K562 (cell line): ENCODE data around the gene CDK5R1. TPM values are rescaled to one million over a fixed set of nuclear protein-coding genes. Genes with fewer than 3 reads are reported as not detected.
A peak's percentile ranks its signal among the peaks of the same experiment; 100 is the strongest.

Experiments used
- CGGBP1 ChIP-seq: fragments of 250-450 bp; sonication (Bioruptor Pico); IDR thresholded peaks from 2 replicates; pipeline ENCODE4 v1.9.0; 2021; ENCODE audit warnings: mild to moderate bottlenecking
- CREB1 ChIP-seq, 2 experiments: sonication (generic) in 1 of 2; formaldehyde crosslinking in 1 of 2; IDR thresholded peaks; 2 replicates each; pipeline versions ENCODE4 v1.6.1 to v1.8.0; 2012 to 2022; ENCODE audit warnings: inconsistent platforms in 1 of 2, mild to moderate bottlenecking in 1 of 2, missing genetic modification reagents in 1 of 2, moderate library complexity in 1 of 2
- CREB5 ChIP-seq: fragments of 250-450 bp; sonication (Bioruptor Pico); IDR thresholded peaks from 2 replicates; pipeline ENCODE4 v1.5.0; 2020; ENCODE audit warnings: mild to moderate bottlenecking
- EWSR1 ChIP-seq: fragments of 450-650 bp; IDR thresholded peaks from 2 replicates; pipeline ENCODE4 v1.6.1; 2018; ENCODE audit warnings: borderline replicate concordance, mild to moderate bottlenecking, low read depth, moderate library complexity; ENCODE audit not compliant: partially characterized antibody
- EZH2 ChIP-seq: IDR thresholded peaks from 2 replicates; pipeline ENCODE4 v1.6.1; 2012; ENCODE audit warnings: low read depth, mild to moderate bottlenecking, inconsistent platforms, low read length, borderline replicate concordance
- FIP1L1 ChIP-seq: fragments of 200-400 bp; formaldehyde crosslinking; IDR thresholded peaks from 2 replicates; pipeline ENCODE4 v1.6.1; 2018; ENCODE audit warnings: mild to moderate bottlenecking, low read depth, low read length; ENCODE audit not compliant: poor library complexity, severe bottlenecking
- GTF2E2 ChIP-seq: fragments of 200-800 bp; sonication (Bioruptor generic); IDR thresholded peaks from 2 replicates; pipeline ENCODE4 v1.6.1; 2016; ENCODE audit warnings: missing genetic modification characterization, missing compliant biosample characterization
- HBP1 ChIP-seq: fragments of 450-650 bp; formaldehyde crosslinking; IDR thresholded peaks from 2 replicates; pipeline ENCODE4 v1.4.0; 2022; ENCODE audit warnings: missing genetic modification characterization
- HEY1 ChIP-seq: fragments of 250-450 bp; sonication (Bioruptor Pico); IDR thresholded peaks from 2 replicates; pipeline ENCODE4 v1.5.0; 2020; ENCODE audit warnings: mild to moderate bottlenecking, moderate library complexity, borderline replicate concordance
- HNRNPH1 ChIP-seq: fragments of 200-400 bp; formaldehyde crosslinking; optimal IDR thresholded peaks from 2 replicates; pipeline ENCODE3; 2017; ENCODE audit warnings: low read depth, mild to moderate bottlenecking, low read length, moderate library complexity
- KLF6 ChIP-seq: fragments of 250-450 bp; sonication (Bioruptor Pico); IDR thresholded peaks from 2 replicates; pipeline ENCODE4 v1.4.0; 2020; ENCODE audit warnings: mild to moderate bottlenecking, moderate library complexity, borderline replicate concordance
- LARP7 ChIP-seq: fragments of 450-650 bp; IDR thresholded peaks from 2 replicates; pipeline ENCODE4 v1.6.1; 2016
- MEF2A ChIP-seq: IDR thresholded peaks from 2 replicates; pipeline ENCODE4 v1.6.1; 2011; ENCODE audit warnings: low read depth, mild to moderate bottlenecking, low read length, moderate library complexity; ENCODE audit not compliant: control insufficient read depth
- NFIX ChIP-seq: fragments of 250-450 bp; sonication (Bioruptor Pico); IDR thresholded peaks from 2 replicates; pipeline ENCODE4 v1.4.0; 2020; ENCODE audit warnings: low read depth, mild to moderate bottlenecking, moderate library complexity
- POLR2AphosphoS5 ChIP-seq: IDR thresholded peaks from 2 replicates; pipeline ENCODE4 v1.6.1; 2011; ENCODE audit warnings: mild to moderate bottlenecking, low read depth, low read length, moderate library complexity; ENCODE audit not compliant: control insufficient read depth, insufficient read depth
- SMAD1 ChIP-seq: fragments of 150-350 bp; IDR thresholded peaks from 2 replicates; pipeline ENCODE4 v1.6.1; 2014; ENCODE audit warnings: low read length, low read depth; ENCODE audit not compliant: partially characterized antibody
- SMAD4 ChIP-seq: fragments of 250-450 bp; sonication (Bioruptor Pico); conservative IDR thresholded peaks from 2 replicates; pipeline ENCODE4 v1.8.0; 2021; ENCODE audit warnings: inconsistent platforms, mild to moderate bottlenecking, moderate library complexity
- TAF7 ChIP-seq: fragments of 450-650 bp; IDR thresholded peaks from 2 replicates; pipeline ENCODE4 v1.6.1; 2016; ENCODE audit warnings: missing genetic modification characterization, missing compliant biosample characterization
- TEAD4 ChIP-seq, 2 experiments: sonication (generic) in 1 of 2; formaldehyde crosslinking in 1 of 2; IDR thresholded peaks; 2 replicates each; pipeline versions ENCODE4 v1.6.1 to v1.8.0; 2012 to 2022; ENCODE audit warnings: borderline replicate concordance in 1 of 2, inconsistent platforms in 1 of 2, low read length in 1 of 2, mild to moderate bottlenecking in 1 of 2, missing genetic modification reagents in 1 of 2
- XRCC3 ChIP-seq: fragments of 450-650 bp; IDR thresholded peaks from 2 replicates; pipeline ENCODE4 v1.6.1; 2017; ENCODE audit warnings: mild to moderate bottlenecking, moderate library complexity
- ZC3H11A ChIP-seq: IDR thresholded peaks from 2 replicates; pipeline ENCODE4 v1.6.1; 2012; ENCODE audit warnings: low read depth, low read length, improper control_type of control experiment
- ZNF444 ChIP-seq: fragments of 250-450 bp; sonication (Bioruptor Pico); IDR thresholded peaks from 2 replicates; pipeline ENCODE4 v1.4.0; 2020; ENCODE audit warnings: mild to moderate bottlenecking, moderate library complexity
- ZZZ3 ChIP-seq: fragments of 450-650 bp; IDR thresholded peaks from 2 replicates; pipeline ENCODE4 v1.6.1; 2016; ENCODE audit warnings: antibody characterized with exemption, mild to moderate bottlenecking, moderate library complexity
- polyA plus RNA-seq, 8 experiments: library from polyadenylated mRNA; depleted of rRNA in 4 of 8; stranded (reverse) in 5 of 8; unstranded in 3 of 8; fragments of >200 nt; fragmentation: Nextera tagmentation in 2 of 8; fragmentation: Illumina TruSeq in 1 of 8; extraction: Ambion mirVana in 2 of 8; extraction: Trizol in 1 of 8; gene quantifications; 2 replicates each; pipeline versions ENCODE4 v1.2.1 to v1.2.3, GENCODE V29; 2011 to 2014; ENCODE audit warnings: inconsistent platforms in 1 of 8, missing spikeins in 1 of 8
- total RNA-seq, 7 experiments: library from RNA; depleted of rRNA in 6 of 7; stranded (reverse); fragments of >200 nt in 6 of 7; fragmentation: Illumina TruSeq in 2 of 7; extraction: Trizol in 2 of 7; gene quantifications; 2 replicates each; pipeline versions ENCODE4 v1.2.1 to v1.2.3, GENCODE V29; 2011 to 2021; ENCODE audit warnings: low replicate concordance in 1 of 7
- TF ChIP-seq, protein P1 (sequence below), 2 experiments: fragments of 250-450 bp in 1 of 2; fragments of 450-650 bp in 1 of 2; sonication (Bioruptor Pico) in 1 of 2; IDR thresholded peaks; 2 replicates each; pipeline versions ENCODE4 v1.6.1 to v1.8.0; 2016 to 2021; ENCODE audit warnings: mild to moderate bottlenecking in 2 of 2, moderate library complexity in 2 of 2, missing compliant biosample characterization in 1 of 2, missing genetic modification characterization in 1 of 2

CDK5R1 gene
- total and polyA plus RNA-seq, 9 of the 15 experiments (the other 6 are each of a cell fraction or from before 2014, with no cell fraction given) = 0.10 to 4.8 (median 2.3) TPM

- no peak for TF ChIP-seq HNRNPH1
- no peak for TF ChIP-seq ZNF444 (CRISPR knock-in tag)
- TF ChIP-seq ZC3H11A = no peak
- TF ChIP-seq LARP7 = no peak
- no peak for TF ChIP-seq TAF7
- TF ChIP-seq MEF2A = no peak
- peak; percentile 87 for TF ChIP-seq SMAD4 (CRISPR knock-in tag)
- TF ChIP-seq XRCC3 = no peak
- TF ChIP-seq NFIX (CRISPR knock-in tag) = no peak
- no peak for TF ChIP-seq CREB1 (IDR thresholded peaks at IDR 0.05)
- TF ChIP-seq CREB1 (CRISPR knock-in tag; IDR thresholded peaks at IDR 0.05) = no peak
- TF ChIP-seq ZZZ3 = no peak
- no peak for TF ChIP-seq HBP1 (CRISPR knock-in tag)
- TF ChIP-seq CREB5 = no peak
- no peak for TF ChIP-seq HEY1 (CRISPR knock-in tag)
- no peak for TF ChIP-seq CGGBP1 (CRISPR knock-in tag)
- TF ChIP-seq, protein P1, sequence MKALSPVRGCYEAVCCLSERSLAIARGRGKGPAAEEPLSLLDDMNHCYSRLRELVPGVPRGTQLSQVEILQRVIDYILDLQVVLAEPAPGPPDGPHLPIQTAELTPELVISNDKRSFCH (CRISPR knock-in tag; IDR thresholded peaks at IDR 0.05) = no peak
- TF ChIP-seq, protein P1 (tag; IDR thresholded peaks at IDR 0.05) = no peak
- TF ChIP-seq FIP1L1 = no peak
- TF ChIP-seq SMAD1 = no peak
- no peak for TF ChIP-seq EZH2
- TF ChIP-seq KLF6 (CRISPR knock-in tag) = no peak
- TF ChIP-seq GTF2E2 (tag) = no peak
- 0 out of 2 replicates have a peak, but pooled peaks have one; percentile 20 for TF ChIP-seq POLR2AphosphoS5
- TF ChIP-seq EWSR1 = no peak
- no peak for TF ChIP-seq TEAD4 (IDR thresholded peaks at IDR 0.05; ENCODE audit: low read length)
- TF ChIP-seq TEAD4 (CRISPR knock-in tag; IDR thresholded peaks at IDR 0.05; ENCODE audit: borderline replicate concordance) = no peak
These were observed at the start of gene CDK5R1 (continued) for GRCh38 chr17:32486701-32487472.
